Measurements from ENCODE around the gene ANKS1A.

- no peak for TF ChIP-seq EZH2 (IDR thresholded peaks at IDR 0.05; ENCODE audit: borderline replicate concordance)
- no peak for TF ChIP-seq CTCF (IDR thresholded peaks at IDR 0.05; ENCODE audit: poor library complexity)
- no peak for TF ChIP-seq EZH2phosphoT487 (IDR thresholded peaks at IDR 0.05; ENCODE audit: low read depth, severe bottlenecking, unreplicated experiment)
Measured at GRCh38 chr6:34908194-34908593, 19.1 kb downstream of the ANKS1A start.

All from hepatocyte (in vitro differentiated cells).